22Rv1 (cell line): ENCODE measurements around the gene ASPSCR1.

Experiments used
- H3K27ac ChIP-seq: fragments of 450-650 bp; 2 replicates; pipeline ENCODE4 v1.5.1; 2017
- CTCF ChIP-seq: fragments of 450-650 bp; IDR thresholded peaks from 2 replicates; pipeline ENCODE4 v1.5.1; 2017; ENCODE audit warnings: mild to moderate bottlenecking
- ZFX ChIP-seq: fragments of 450-650 bp; IDR thresholded peaks from 2 replicates; pipeline ENCODE4 v1.6.1; 2017; ENCODE audit warnings: antibody characterized with exemption, borderline replicate concordance

The ASPSCR1 gene

GRCh38 chr17:81960130-81960958 lies 17.1 kb upstream of the ASPSCR1 start:
- TF ChIP-seq CTCF (no peak), ZFX (no peak)
- no peak overlapping the region for H3K27ac ChIP-seq

GRCh38 chr17:81961087-81961511 lies 16.3 kb upstream of the ASPSCR1 start, which contains the start of gene NOTUM:
Gene NOTUM, minus strand, starts transcription at chr17:81961187. Its CDS starts 278 bp downstream, at chr17:81960909.
- H3K27ac ChIP-seq, result no peak within 1 kb of the TSS

GRCh38 chr17:81961521-81962498 lies 15.6 kb upstream of the ASPSCR1 start:
- TF ChIP-seq ZFX, result no peak
- TF ChIP-seq CTCF, result 0 out of 2 replicates have a peak, but pooled peaks have one; percentile 3
- H3K27ac ChIP-seq, result no peak overlapping the region

More at GRCh38 chr17:81961087-81961511, 16.3 kb upstream of the ASPSCR1 start, which contains the start of gene NOTUM:
- TF ChIP-seq CTCF, result peak; percentile 58
- TF ChIP-seq ZFX, result no peak

GRCh38 chr17:81962499-81963441 lies 14.7 kb upstream of the ASPSCR1 start:
- TF ChIP-seq ZFX (no peak), CTCF (no peak)
- no peak overlapping the region for H3K27ac ChIP-seq

GRCh38 chr17:81964081-81964849 lies 13.2 kb upstream of the ASPSCR1 start:
- TF ChIP-seq ZFX (no peak), CTCF (no peak)

More at GRCh38 chr17:81964081-81964849, 13.2 kb upstream of the ASPSCR1 start:
- H3K27ac ChIP-seq, result no peak overlapping the region
